MCF 10A (cell line): Measurements from ENCODE around the gene GRK7. TPM values are rescaled to one million over a fixed set of nuclear protein-coding genes. Genes with fewer than 3 reads are reported as not detected.

Experiments
- BruUV-seq: library from RNA; stranded (reverse); fragments of 400-500 nt; replicated peaks from 2 replicates; lab custom pipeline; 2021; lab: Mats Ljungman, UMichigan
- CTCF ChIA-PET: fragments of 300-600 bp; sonication (Branson Sonifier 250); formaldehyde crosslinking; extraction: SDS; loops from one replicate; lab custom pipeline; 2021; ENCODE audit warnings: antibody characterized with exemption, inconsistent platforms; lab: Yijun Ruan, JAX
- POLR2A ChIA-PET: fragments of 300-600, 350-650 bp; sonication (Branson Sonifier 250); formaldehyde crosslinking; extraction: SDS; loops from one replicate; lab custom pipeline; 2020; ENCODE audit warnings: antibody characterized with exemption, inconsistent platforms; lab: Yijun Ruan, JAX
- DNase-seq: peaks from one replicate; pipeline ENCODE4 v3.0.0-alpha.2; 2018; ENCODE audit not compliant: unreplicated experiment
- H3K27ac Mint-ChIP-seq: one replicate; pipeline ENCODE4 v1.8.0; 2022; ENCODE audit warnings: mild to moderate bottlenecking, low read depth, mixed read lengths; ENCODE audit not compliant: unreplicated experiment
- H3K27me3 Mint-ChIP-seq: one replicate; pipeline ENCODE4 v1.8.0; 2022; ENCODE audit warnings: mixed read lengths; ENCODE audit not compliant: insufficient read depth, unreplicated experiment
- H3K36me3 Mint-ChIP-seq: one replicate; pipeline ENCODE4 v1.8.0; 2022; ENCODE audit warnings: mild to moderate bottlenecking, moderate library complexity, mixed read lengths; ENCODE audit not compliant: insufficient read depth, unreplicated experiment
- H3K4me1 Mint-ChIP-seq: one replicate; pipeline ENCODE4 v1.8.0; 2022; ENCODE audit warnings: mixed read lengths; ENCODE audit not compliant: insufficient read depth, unreplicated experiment
- H3K4me3 Mint-ChIP-seq: one replicate; pipeline ENCODE4 v1.8.0; 2022; ENCODE audit warnings: mild to moderate bottlenecking, moderate library complexity, mixed read lengths; ENCODE audit not compliant: unreplicated experiment
- H3K9me3 Mint-ChIP-seq: one replicate; pipeline ENCODE4 v1.8.0; 2022; ENCODE audit warnings: mixed read lengths; ENCODE audit not compliant: unreplicated experiment
- CTCF ChIP-seq: fragments of 200-600 bp; IDR thresholded peaks from one replicate; pipeline ENCODE4 v1.8.0; 2022; ENCODE audit warnings: antibody characterized with exemption, mild to moderate bottlenecking; ENCODE audit not compliant: unreplicated experiment
- intact Hi-C: fragments of 100-400 bp; cut with micrococcal nuclease; formaldehyde crosslinking; loops from 2 replicates; pipeline ENCODE4 v1.14.1; 2022
- total RNA-seq: library from RNA; stranded (reverse); gene quantifications from 2 replicates; pipeline ENCODE4 v1.2.3, GENCODE V29; 2022

GRK7 gene
- total RNA-seq, 1 experiment from 2014 or later: not detected

DNA sequence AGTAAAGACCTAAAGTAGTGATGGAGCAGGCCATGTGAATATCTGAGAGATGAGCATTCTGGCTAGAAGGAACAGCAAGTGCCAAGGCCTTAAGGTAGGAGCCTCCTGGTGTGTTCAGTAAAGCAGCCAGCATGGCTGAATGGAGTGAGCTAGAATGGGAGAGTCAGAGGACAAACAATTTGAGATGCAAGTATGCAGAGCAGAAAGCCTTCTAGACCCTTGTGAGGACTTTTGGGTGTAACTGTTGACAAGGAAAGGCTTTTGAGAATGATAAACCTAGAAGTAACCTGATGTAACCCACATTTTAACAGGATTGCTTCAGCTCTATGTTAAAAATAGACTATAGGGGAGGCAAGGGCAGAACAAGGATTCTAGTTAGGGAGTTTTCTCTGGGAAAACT, 40.0 kb upstream of the GRK7 start:
- DNase-seq: no peak
- Mint-ChIP-seq H3K27ac (no peak overlapping the region), H3K4me1 (no peaks in the 10 kb centered on the region), H3K27me3 (no peaks in the 10 kb centered on the region), H3K4me3 (no peak overlapping the region), H3K36me3 (no peaks in the 10 kb centered on the region), H3K9me3 (no peaks in the 10 kb centered on the region)
- BruUV-seq: no TSS peak
- POLR2A ChIA-PET: no interaction called here
- TF ChIP-seq CTCF: no peak
- intact Hi-C loops: no loop called here
- CTCF ChIA-PET: interaction anchor here (1.1 to 1.4 kb wide), 2 partner anchors 8 to 263 kb away, joined by 3 read pairs; no protein-coding TSS in a partner anchor

DNA sequence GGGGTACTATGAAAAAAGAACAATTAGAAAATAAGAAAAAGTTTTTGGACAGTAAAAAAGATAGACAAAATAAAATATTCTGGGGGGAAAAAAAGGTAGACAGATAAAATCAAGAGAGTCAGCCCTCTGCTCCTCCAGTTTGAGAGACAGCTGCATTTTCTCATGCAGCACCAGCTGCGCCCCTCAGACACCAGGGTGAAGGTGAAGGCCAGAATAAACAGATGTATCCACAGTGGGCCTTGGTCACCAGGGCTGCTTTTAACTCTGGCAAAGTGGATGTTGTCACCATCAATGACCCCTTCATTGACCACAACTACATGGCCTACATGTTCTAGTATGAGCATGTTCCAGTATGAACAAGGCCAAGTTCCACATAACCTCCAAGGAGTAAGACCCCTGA, 39.0 kb upstream of the GRK7 start:
- H3K36me3 Mint-ChIP-seq: no peaks in the 10 kb centered on the region
- CTCF ChIA-PET: interaction anchor here (0.5 to 1.1 kb wide), 2 partner anchors 27 to 264 kb away, joined by 3 read pairs; no protein-coding TSS in a partner anchor

DNA sequence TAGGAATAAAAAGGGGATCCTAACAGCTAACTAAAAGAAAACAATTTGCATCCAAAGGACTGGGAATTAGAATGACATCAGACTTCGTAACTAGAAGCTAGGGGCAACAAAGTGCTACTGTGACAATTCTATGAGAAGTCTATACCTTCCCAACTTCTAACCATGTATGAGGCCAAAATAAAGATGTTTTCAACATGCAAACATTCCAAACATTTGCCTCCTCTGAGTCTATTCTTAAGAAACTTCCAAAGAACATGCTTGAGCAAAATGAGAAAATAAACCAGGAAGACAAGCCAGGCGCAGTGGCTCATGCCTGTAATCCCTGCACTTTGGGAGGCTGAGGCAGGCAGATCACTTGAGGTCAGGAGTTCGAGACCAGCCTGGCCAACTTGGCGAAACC, 38.2 kb upstream of the GRK7 start:
- no TSS peak for BruUV-seq
- Mint-ChIP-seq H3K27me3 (no peaks in the 10 kb centered on the region), H3K9me3 (no peaks in the 10 kb centered on the region), H3K27ac (no peak overlapping the region), H3K4me3 (no peak overlapping the region), H3K4me1 (no peaks in the 10 kb centered on the region), H3K36me3 (no peaks in the 10 kb centered on the region)
- POLR2A ChIA-PET: no interaction called here
- DNase-seq: no peak
- CTCF ChIA-PET: no interaction called here
- TF ChIP-seq CTCF: no peak
- intact Hi-C loops: no loop called here

More for the DNA sequence above, 39.0 kb upstream of the GRK7 start:
- no TSS peak for BruUV-seq
- DNase-seq: no peak
- Mint-ChIP-seq H3K27me3 (no peaks in the 10 kb centered on the region), H3K4me1 (no peaks in the 10 kb centered on the region), H3K4me3 (no peak overlapping the region), H3K27ac (no peak overlapping the region), H3K9me3 (no peaks in the 10 kb centered on the region)
- POLR2A ChIA-PET: no interaction called here
- TF ChIP-seq CTCF: no peak
- intact Hi-C loops: no loop called here

DNA sequence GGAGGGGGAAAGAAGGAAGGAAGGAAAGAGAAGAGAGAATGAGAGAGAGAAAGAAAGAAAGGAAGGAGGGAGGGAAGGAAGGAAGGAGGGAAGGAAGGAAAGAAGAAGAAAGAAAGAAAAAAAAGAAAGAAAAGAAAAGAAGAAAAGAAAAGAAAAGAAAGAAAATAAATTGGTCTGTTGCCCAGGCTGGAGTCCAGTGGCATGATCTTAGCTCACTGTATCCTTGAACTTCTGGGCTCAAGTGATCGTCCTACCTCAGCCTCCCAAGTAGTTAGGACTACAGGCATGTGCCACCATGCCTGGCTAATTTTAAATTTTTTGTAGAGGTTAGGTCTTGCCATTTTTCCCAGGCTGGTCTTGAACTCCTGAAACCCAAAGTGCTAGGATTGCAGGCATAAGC, 36.7 kb upstream of the GRK7 start:
- no peaks in the 10 kb centered on the region for H3K27me3 Mint-ChIP-seq
- intact Hi-C loops: no loop called here
- DNase-seq: no peak
- CTCF ChIA-PET: no interaction called here
- H3K36me3 Mint-ChIP-seq: no peaks in the 10 kb centered on the region
- no peaks in the 10 kb centered on the region for H3K9me3 Mint-ChIP-seq
- no peak overlapping the region for H3K27ac Mint-ChIP-seq
- BruUV-seq: no TSS peak
- H3K4me1 Mint-ChIP-seq: no peaks in the 10 kb centered on the region
- TF ChIP-seq CTCF: no peak
- POLR2A ChIA-PET: no interaction called here
- no peak overlapping the region for H3K4me3 Mint-ChIP-seq
